C4-2B (cell line): ENCODE results near the gene VRK1.

ENCODE experiments used
- CTCF ChIP-seq: fragments of 450-650 bp; conservative IDR thresholded peaks from 2 replicates; pipeline ENCODE4 v1.5.1; 2017; ENCODE audit warnings: mild to moderate bottlenecking
- ZFX ChIP-seq: fragments of 450-650 bp; IDR thresholded peaks from 2 replicates; pipeline ENCODE4 v1.6.1; 2017

GRCh38 chr14:96920023-96920422 is 122.8 kb downstream of the VRK1 start:
- TF ChIP-seq CTCF (no peak), ZFX (no peak)
